Fibroblast of lung (primary cell): ENCODE data around the gene RUNX1. TPM values are rescaled to one million over a fixed set of nuclear protein-coding genes. Genes with fewer than 3 reads are reported as not detected.

Experiments
- DNase-seq, 2 donors: peaks; one replicate each; pipeline versions ENCODE4 v3.0.0 to v3.0.0-alpha.2; 2010; ENCODE audit warnings: low read depth in 2 of 2
- H2AFZ ChIP-seq: 2 replicates; pipeline ENCODE4 v1.5.1; 2012; ENCODE audit warnings: low read length, control low read depth, inconsistent platforms
- H3K27ac ChIP-seq: 2 replicates; pipeline ENCODE4 v1.5.1; 2011; ENCODE audit warnings: low read length, control low read depth; ENCODE audit not compliant: insufficient read depth
- H3K27me3 ChIP-seq: 2 replicates; pipeline ENCODE4 v1.5.1; 2011; ENCODE audit warnings: mild to moderate bottlenecking, low read length; ENCODE audit not compliant: control insufficient read depth, insufficient read depth
- H3K36me3 ChIP-seq: 2 replicates; pipeline ENCODE4 v1.5.1; 2011; ENCODE audit warnings: low read length; ENCODE audit not compliant: control insufficient read depth, insufficient read depth
- H3K4me1 ChIP-seq: 2 replicates; pipeline ENCODE4 v1.5.1; 2011; ENCODE audit warnings: low read length; ENCODE audit not compliant: control insufficient read depth, insufficient read depth; ENCODE audit errors: extremely low read depth
- H3K4me2 ChIP-seq: 2 replicates; pipeline ENCODE4 v1.5.1; 2011; ENCODE audit warnings: low read length, control low read depth; ENCODE audit not compliant: insufficient read depth; ENCODE audit errors: extremely low read depth
- H3K4me3 ChIP-seq, 4 experiments: fragments of 200-600 bp in 1 of 4; sonication (generic) in 1 of 4; replicated peaks in 1 of 4; 2 replicates each; pipeline ENCODE4 v1.5.1; 2011 to 2016; ENCODE audit warnings: low read length in 4 of 4, low read depth in 3 of 4, mild to moderate bottlenecking in 3 of 4, control low read depth in 2 of 4, inconsistent platforms in 1 of 4, mixed read lengths in 1 of 4; ENCODE audit not compliant: insufficient read depth in 1 of 4; ENCODE audit errors: control extremely low read depth in 1 of 4
- H3K79me2 ChIP-seq: 2 replicates; pipeline ENCODE4 v1.5.1; 2012; ENCODE audit warnings: mild to moderate bottlenecking, low read length, inconsistent platforms; ENCODE audit not compliant: control insufficient read depth, insufficient read depth
- H3K9ac ChIP-seq: 2 replicates; pipeline ENCODE4 v1.5.1; 2011; ENCODE audit warnings: mild to moderate bottlenecking, low read length, control low read depth; ENCODE audit not compliant: insufficient read depth
- H3K9me3 ChIP-seq: 2 replicates; pipeline ENCODE4 v1.5.1; 2012; ENCODE audit warnings: low read depth, low read length; ENCODE audit not compliant: control insufficient read depth, insufficient read depth
- H4K20me1 ChIP-seq: 2 replicates; pipeline ENCODE4 v1.5.1; 2011; ENCODE audit warnings: low read length; ENCODE audit not compliant: control insufficient read depth, insufficient read depth; ENCODE audit errors: extremely low read depth
- CTCF ChIP-seq, 2 donors: IDR thresholded peaks in 1 of 2; conservative IDR thresholded peaks in 1 of 2; 1 replicate in 1 of 2; 2 replicates in 1 of 2; pipeline ENCODE4 v1.5.1; 2011 to 2012; ENCODE audit warnings: low read length in 2 of 2, control low read depth in 1 of 2, inconsistent platforms in 1 of 2, low read depth in 1 of 2, mild to moderate bottlenecking in 1 of 2
- EZH2 ChIP-seq: IDR thresholded peaks from 2 replicates; pipeline ENCODE4 v1.5.1; 2012; ENCODE audit warnings: low read length, control low read depth, mild to moderate bottlenecking; ENCODE audit errors: missing control alignments
- polyA plus RNA-seq, 2 donors: library from polyadenylated mRNA; depleted of rRNA in 1 of 2; stranded (reverse) in 1 of 2; unstranded in 1 of 2; fragments of >200 nt; gene quantifications; 2 replicates each; pipeline ENCODE4 v1.2.1, GENCODE V29; 2011 to 2012; ENCODE audit warnings: missing spikeins in 1 of 2
- total RNA-seq: library from RNA; depleted of rRNA; stranded (reverse); fragments of >200 nt; gene quantifications from 2 replicates; pipeline ENCODE4 v1.2.1, GENCODE V29; 2014

RUNX1 gene
- total and polyA plus RNA-seq, 2 donors (not counting 1 experiment from before 2014, with no cell fraction given), result 23.1 to 41.6 TPM

DNA sequence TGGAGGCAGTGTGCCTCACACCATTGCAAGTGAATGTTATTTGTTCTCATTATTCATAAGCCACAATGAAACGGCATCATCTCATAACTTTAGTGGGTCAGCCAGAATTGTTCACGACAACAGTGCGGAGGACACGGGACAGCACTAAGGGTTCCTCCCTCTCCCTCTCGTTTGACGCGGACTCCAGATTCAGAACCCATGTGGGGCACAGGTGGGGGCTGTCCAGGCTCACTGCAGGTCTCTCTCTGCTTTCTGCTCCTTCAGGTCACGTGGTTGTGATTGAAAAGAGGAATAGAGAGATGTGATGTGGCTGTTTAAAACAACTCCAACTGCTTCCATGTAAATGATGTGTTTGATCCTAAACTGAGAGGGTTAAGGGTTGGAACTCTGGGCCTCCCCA, 13.5 kb downstream of the RUNX1 start:
- Histone ChIP-seq H3K9me3 (no peaks in the 10 kb centered on the region), H4K20me1 (no peaks in the 10 kb centered on the region), H3K27me3 (no peaks in the 10 kb centered on the region), H2AFZ (no peak overlapping the region), H3K4me3 (no peak overlapping the region), H3K27ac (no peak overlapping the region), H3K79me2 (no peaks in the 10 kb centered on the region), H3K9ac (no peak overlapping the region), H3K36me3 (no peaks in the 10 kb centered on the region), H3K4me1 (no peaks in the 10 kb centered on the region), H3K4me2 (no peak overlapping the region)
- TF ChIP-seq CTCF (conservative IDR thresholded peaks at IDR 0.05 in 1 of 2, IDR thresholded peaks at IDR 0.05 in 1 of 2; ENCODE audit: low read depth in 1 of 2, low read length in 2 of 2) (no peak), EZH2 (no peak)
- DNase-seq, result no peak

DNA sequence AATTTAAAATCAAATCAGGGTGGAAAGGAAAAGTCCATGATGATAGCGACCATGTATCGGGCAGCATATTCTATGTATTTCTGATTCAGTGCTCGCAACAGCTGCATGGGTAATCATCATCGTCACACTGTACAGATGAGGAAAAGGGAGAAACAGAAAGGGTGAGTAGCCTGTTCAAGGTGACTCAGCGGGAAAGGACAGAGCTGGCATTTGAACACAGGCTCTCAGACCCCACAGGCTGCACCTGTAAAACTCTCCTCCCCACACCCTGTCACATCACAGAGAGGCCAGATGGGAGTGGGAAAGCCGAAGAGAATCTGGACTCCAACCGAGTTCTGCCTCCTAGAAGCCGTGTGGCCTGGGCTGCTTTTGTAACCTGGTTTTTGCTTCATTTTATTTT, 14.0 kb downstream of the RUNX1 start:
- Histone ChIP-seq H2AFZ (no peak overlapping the region), H3K9ac (no peak overlapping the region), H3K27ac (no peak overlapping the region), H3K4me3 (no peak overlapping the region), H4K20me1 (no peaks in the 10 kb centered on the region), H3K4me2 (no peak overlapping the region), H3K4me1 (no peaks in the 10 kb centered on the region), H3K79me2 (no peaks in the 10 kb centered on the region), H3K9me3 (no peaks in the 10 kb centered on the region), H3K27me3 (no peaks in the 10 kb centered on the region), H3K36me3 (no peaks in the 10 kb centered on the region)
- TF ChIP-seq CTCF (conservative IDR thresholded peaks at IDR 0.05 in 1 of 2, IDR thresholded peaks at IDR 0.05 in 1 of 2; ENCODE audit: low read depth in 1 of 2, low read length in 2 of 2) (no peak), EZH2 (no peak)
- DNase-seq, result no peak

DNA sequence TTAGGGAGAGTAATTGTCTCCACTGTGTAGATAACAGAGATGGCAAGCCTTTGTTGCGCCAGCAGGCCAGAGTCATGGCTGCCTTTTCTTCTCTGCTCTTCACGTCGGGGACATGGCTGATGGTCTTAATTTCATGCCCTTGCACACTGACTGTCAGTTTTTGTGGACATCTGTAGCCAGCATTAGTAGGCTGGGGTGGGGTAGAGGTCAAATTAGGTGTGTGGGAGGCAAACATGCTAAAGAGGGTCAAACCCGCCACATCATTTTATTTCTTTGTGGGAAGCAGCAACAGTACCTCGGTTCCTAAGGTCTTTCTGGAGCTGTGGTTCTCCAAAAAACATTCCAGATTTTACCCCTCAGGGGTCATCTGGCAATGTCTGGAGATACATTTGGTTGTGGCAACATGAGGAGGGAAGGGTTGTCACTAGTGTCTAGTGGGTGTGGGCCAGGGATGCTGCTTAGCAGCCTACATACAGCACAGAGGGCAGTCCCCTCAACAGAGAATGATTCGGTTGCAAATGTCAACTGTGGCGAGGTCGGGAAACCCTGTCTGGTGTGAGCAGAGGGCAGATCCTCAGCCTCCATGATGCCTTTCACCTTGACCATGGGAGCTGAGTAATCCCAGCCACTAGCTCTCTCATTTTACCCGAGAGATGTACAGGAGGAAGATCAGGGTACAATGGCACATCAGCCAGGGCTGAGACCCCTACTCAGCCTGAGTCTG, 14.7 kb downstream of the RUNX1 start:
- Histone ChIP-seq H3K27me3 (no peaks in the 10 kb centered on the region), H3K79me2 (no peaks in the 10 kb centered on the region)
- TF ChIP-seq CTCF (conservative IDR thresholded peaks at IDR 0.05 in 1 of 2, IDR thresholded peaks at IDR 0.05 in 1 of 2; ENCODE audit: low read depth in 1 of 2, low read length in 2 of 2), result no peak
- TF ChIP-seq EZH2, result no peak

More for the DNA sequence above, 14.7 kb downstream of the RUNX1 start:
- DNase-seq, result no peak
- Histone ChIP-seq H3K9ac (no peak overlapping the region), H3K36me3 (no peaks in the 10 kb centered on the region), H3K4me2 (no peak overlapping the region), H3K4me1 (no peaks in the 10 kb centered on the region), H4K20me1 (no peaks in the 10 kb centered on the region), H3K27ac (no peak overlapping the region), H2AFZ (no peak overlapping the region), H3K4me3 (no peak overlapping the region), H3K9me3 (no peaks in the 10 kb centered on the region)
